Measurements from ENCODE around the gene FAM50B.

Gene FAM50B

GRCh38 chr6:3819161-3820110 lies 29.7 kb upstream of the FAM50B start:
- DNase-seq, result no peak

GRCh38 chr6:3820563-3820962 lies 28.6 kb upstream of the FAM50B start:
- no peak for DNase-seq

- no peak for DNase-seq
These were observed 26.3 kb upstream of the FAM50B start for GRCh38 chr6:3822747-3823445.

GRCh38 chr6:3823671-3824070 lies 25.5 kb upstream of the FAM50B start:
- no peak for DNase-seq

- DNase-seq, result peak in 32 of 56 donors; percentile 9 to 72 (median 40)
These were observed 23.8 kb upstream of the FAM50B start for GRCh38 chr6:3825331-3825831.

GRCh38 chr6:3825851-3826581 lies 23.2 kb upstream of the FAM50B start:
- peak in 36 of 56 donors; percentile 7 to 71 (median 34) for DNase-seq

- DNase-seq, result no peak
These were observed 19.9 kb upstream of the FAM50B start for GRCh38 chr6:3829285-3829684.

- DNase-seq, result no peak
These were observed 18.4 kb upstream of the FAM50B start for GRCh38 chr6:3830806-3831205.

- DNase-seq, result no peak
These were observed 17.2 kb upstream of the FAM50B start for GRCh38 chr6:3831761-3832530.

- DNase-seq, result no peak
These were observed 14.0 kb upstream of the FAM50B start for GRCh38 chr6:3835055-3835731.

GRCh38 chr6:3835785-3836184 lies 13.4 kb upstream of the FAM50B start:
- no peak for DNase-seq

- no peak for DNase-seq
These were observed 12.6 kb upstream of the FAM50B start for GRCh38 chr6:3836566-3836965.

- no peak for DNase-seq
These were observed 11.4 kb upstream of the FAM50B start for GRCh38 chr6:3837781-3838180.

- DNase-seq, result no peak
These were observed 9.9 kb upstream of the FAM50B start for GRCh38 chr6:3838992-3839867.

GRCh38 chr6:3841066-3841454 lies 8.1 kb upstream of the FAM50B start:
- no peak for DNase-seq

GRCh38 chr6:3841711-3842565 lies 7.2 kb upstream of the FAM50B start:
- no peak for DNase-seq

GRCh38 chr6:3843379-3844096 lies 5.6 kb upstream of the FAM50B start:
- DNase-seq, result no peak

- DNase-seq, result no peak
These were observed 5.1 kb upstream of the FAM50B start for GRCh38 chr6:3844097-3844463.
